A673 (cell line): ENCODE data around the gene COL5A2. TPM values are rescaled to one million over a fixed set of nuclear protein-coding genes. Genes with fewer than 3 reads are reported as not detected.

ENCODE experiments used
- BruUV-seq: library from RNA; stranded (reverse); fragments of 400-500 nt; replicated peaks from 2 replicates; lab custom pipeline; 2021; lab: Mats Ljungman, UMichigan
- CTCF ChIA-PET: fragments of 300-600 bp; sonication (Branson Sonifier 250); formaldehyde crosslinking; loops from one replicate; lab custom pipeline; 2022; ENCODE audit warnings: antibody characterized with exemption; lab: Charles Lee
- POLR2A ChIA-PET: fragments of 300-600 bp; sonication (Branson Sonifier 250); formaldehyde crosslinking; loops from one replicate; lab custom pipeline; 2022; ENCODE audit warnings: antibody characterized with exemption; ENCODE audit not compliant: low non-redundant PET; lab: Charles Lee
- DNase-seq: peaks from one replicate; pipeline ENCODE4 v3.0.0-alpha.2; 2015; ENCODE audit warnings: low spot score
- H3K27ac ChIP-seq: fragments of 200-600 bp; sonication (generic); 2 replicates; pipeline ENCODE4 v1.5.1; 2016; ENCODE audit warnings: mixed run types, low read depth, mild to moderate bottlenecking, mixed read lengths, antibody characterized with exemption, low read length; ENCODE audit not compliant: poor library complexity, severe bottlenecking
- H3K27me3 ChIP-seq: fragments of 200-600 bp; sonication (generic); replicated peaks from 2 replicates; pipeline ENCODE4 v1.6.1; 2017; ENCODE audit warnings: mixed run types, low read depth, mild to moderate bottlenecking, mixed read lengths, antibody characterized with exemption, low read length; ENCODE audit not compliant: insufficient read depth, poor library complexity
- H3K36me3 ChIP-seq: fragments of 200-600 bp; sonication (generic); 2 replicates; pipeline ENCODE4 v1.6.1; 2016; ENCODE audit warnings: mixed run types, mild to moderate bottlenecking, mixed read lengths, antibody characterized with exemption, low read length; ENCODE audit not compliant: insufficient read depth, poor library complexity, severe bottlenecking
- H3K4me1 ChIP-seq: fragments of 200-600 bp; sonication (generic); 2 replicates; pipeline ENCODE4 v1.6.1; 2017; ENCODE audit warnings: mixed run types, mild to moderate bottlenecking, mixed read lengths, antibody characterized with exemption, low read length; ENCODE audit not compliant: insufficient read depth, poor library complexity, severe bottlenecking
- H3K4me3 ChIP-seq: fragments of 200-600 bp; sonication (generic); 2 replicates; pipeline ENCODE4 v1.5.1; 2016; ENCODE audit warnings: low read depth, mixed run types, mild to moderate bottlenecking, mixed read lengths, low read length; ENCODE audit not compliant: poor library complexity, severe bottlenecking
- H3K9me3 ChIP-seq: fragments of 200-600 bp; sonication (generic); 2 replicates; pipeline ENCODE4 v1.6.1; 2016; ENCODE audit warnings: mixed run types, low read depth, mild to moderate bottlenecking, mixed read lengths, antibody characterized with exemption, low read length; ENCODE audit not compliant: poor library complexity, severe bottlenecking
- EZH2 ChIP-seq: fragments of 200-600 bp; sonication (generic); IDR thresholded peaks from 2 replicates; pipeline ENCODE4 v1.6.1; 2017; ENCODE audit warnings: borderline replicate concordance, low read depth, mild to moderate bottlenecking, mixed read lengths, antibody characterized with exemption, low read length; ENCODE audit not compliant: poor library complexity, severe bottlenecking
- intact Hi-C: fragments of 100-400 bp; cut with micrococcal nuclease; formaldehyde crosslinking; loops from one replicate; pipeline ENCODE4 v1.10.0; 2022; ENCODE audit not compliant: unreplicated experiment
- total RNA-seq: library from RNA; stranded (reverse); gene quantifications from 2 replicates; pipeline ENCODE4 v1.2.3, GENCODE V29; 2021
- TF ChIP-seq, protein P1 (sequence below): fragments of 300-800, 200-600 bp; sonication (generic); conservative IDR thresholded peaks from 2 replicates; pipeline ENCODE4 v1.5.1; 2017; ENCODE audit warnings: low read depth, mild to moderate bottlenecking, antibody characterized with exemption, low read length, moderate library complexity, mixed read lengths

COL5A2 gene
- total RNA-seq, 1 experiment from 2014 or later: 92.2 TPM

DNA sequence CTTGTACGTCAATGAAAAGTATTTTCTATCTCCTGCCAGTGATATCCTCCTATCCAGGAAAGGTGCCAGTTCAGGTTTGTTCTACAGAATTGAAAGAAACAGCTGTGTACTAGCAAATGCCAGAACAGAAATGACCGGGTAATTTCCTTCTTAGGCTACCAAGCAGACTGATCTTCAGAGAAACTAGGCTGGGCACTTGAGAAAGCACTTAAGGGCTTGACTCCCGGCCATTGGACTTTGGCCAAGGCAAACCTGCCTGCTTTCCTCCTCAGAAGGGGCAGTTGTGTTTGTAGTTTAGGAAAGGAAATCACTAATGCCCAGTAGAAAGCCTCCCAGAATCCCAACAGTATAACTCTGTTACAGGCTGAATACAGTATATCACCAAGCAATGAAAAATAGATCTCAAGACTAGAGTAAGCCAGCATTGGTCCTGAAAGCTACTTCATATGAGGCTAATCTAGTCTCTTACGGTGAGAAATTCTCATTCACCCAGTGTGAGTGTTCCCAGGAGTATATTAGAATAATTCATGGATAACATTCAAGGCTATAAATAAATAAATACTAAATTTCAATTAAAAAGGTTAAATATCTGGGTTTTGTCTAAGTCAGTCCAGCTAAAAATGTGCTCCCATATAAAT, 43.0 kb upstream of the COL5A2 start:
- TF ChIP-seq EZH2: no peak
- TF ChIP-seq, protein P1, sequence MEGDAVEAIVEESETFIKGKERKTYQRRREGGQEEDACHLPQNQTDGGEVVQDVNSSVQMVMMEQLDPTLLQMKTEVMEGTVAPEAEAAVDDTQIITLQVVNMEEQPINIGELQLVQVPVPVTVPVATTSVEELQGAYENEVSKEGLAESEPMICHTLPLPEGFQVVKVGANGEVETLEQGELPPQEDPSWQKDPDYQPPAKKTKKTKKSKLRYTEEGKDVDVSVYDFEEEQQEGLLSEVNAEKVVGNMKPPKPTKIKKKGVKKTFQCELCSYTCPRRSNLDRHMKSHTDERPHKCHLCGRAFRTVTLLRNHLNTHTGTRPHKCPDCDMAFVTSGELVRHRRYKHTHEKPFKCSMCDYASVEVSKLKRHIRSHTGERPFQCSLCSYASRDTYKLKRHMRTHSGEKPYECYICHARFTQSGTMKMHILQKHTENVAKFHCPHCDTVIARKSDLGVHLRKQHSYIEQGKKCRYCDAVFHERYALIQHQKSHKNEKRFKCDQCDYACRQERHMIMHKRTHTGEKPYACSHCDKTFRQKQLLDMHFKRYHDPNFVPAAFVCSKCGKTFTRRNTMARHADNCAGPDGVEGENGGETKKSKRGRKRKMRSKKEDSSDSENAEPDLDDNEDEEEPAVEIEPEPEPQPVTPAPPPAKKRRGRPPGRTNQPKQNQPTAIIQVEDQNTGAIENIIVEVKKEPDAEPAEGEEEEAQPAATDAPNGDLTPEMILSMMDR: no peak
- H3K9me3 ChIP-seq: no peaks in the 10 kb centered on the region
- no peaks in the 10 kb centered on the region for H3K27me3 ChIP-seq
- intact Hi-C loops: no loop called here
- no peak for DNase-seq
- H3K36me3 ChIP-seq: no peaks in the 10 kb centered on the region
- H3K4me1 ChIP-seq: peaks cover 20% of the 10 kb centered on the region
- no peak overlapping the region for H3K4me3 ChIP-seq
- H3K27ac ChIP-seq: no peak overlapping the region
- ChIA-PET POLR2A (no interaction called here), CTCF (no interaction called here)
- BruUV-seq: no TSS peak

DNA sequence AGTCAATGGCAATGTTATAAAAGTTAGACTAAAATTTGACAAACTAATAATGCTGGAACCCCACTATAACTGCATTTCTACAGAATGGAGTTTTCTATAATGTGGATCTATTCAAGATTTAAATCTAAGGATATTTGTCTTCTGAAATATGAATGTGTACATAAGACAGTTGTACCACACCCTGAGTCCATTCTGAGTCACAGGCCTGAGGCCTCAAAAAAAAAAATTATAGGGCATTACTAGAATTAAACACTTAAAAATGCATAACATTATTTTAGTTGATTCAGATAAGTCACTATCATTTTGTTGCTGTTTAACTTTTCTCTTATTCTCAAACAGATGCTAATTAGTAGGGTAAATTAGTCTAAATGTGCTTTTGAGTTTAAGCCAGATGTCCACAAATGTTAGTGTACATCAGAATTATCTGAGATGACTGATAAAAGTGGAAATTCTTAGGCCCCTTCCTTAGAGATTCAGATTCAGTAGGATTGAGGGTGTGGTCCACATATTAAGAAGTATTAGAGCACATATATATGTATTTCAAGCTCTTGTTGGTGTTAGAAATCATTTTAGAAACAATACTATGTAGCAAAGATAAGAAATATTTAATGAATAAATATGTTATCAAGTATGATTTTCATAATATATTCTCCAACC, 42.4 kb upstream of the COL5A2 start:
- no peak overlapping the region for H3K27ac ChIP-seq
- no TSS peak for BruUV-seq
- POLR2A ChIA-PET: no interaction called here
- TF ChIP-seq EZH2: no peak
- TF ChIP-seq, protein P1: no peak
- CTCF ChIA-PET: no interaction called here
- no peaks in the 10 kb centered on the region for H3K27me3 ChIP-seq
- no peaks in the 10 kb centered on the region for H3K9me3 ChIP-seq
- intact Hi-C loops: no loop called here
- no peak for DNase-seq
- no peaks in the 10 kb centered on the region for H3K36me3 ChIP-seq
- no peak overlapping the region for H3K4me3 ChIP-seq
- H3K4me1 ChIP-seq: peaks cover 26% of the 10 kb centered on the region

DNA sequence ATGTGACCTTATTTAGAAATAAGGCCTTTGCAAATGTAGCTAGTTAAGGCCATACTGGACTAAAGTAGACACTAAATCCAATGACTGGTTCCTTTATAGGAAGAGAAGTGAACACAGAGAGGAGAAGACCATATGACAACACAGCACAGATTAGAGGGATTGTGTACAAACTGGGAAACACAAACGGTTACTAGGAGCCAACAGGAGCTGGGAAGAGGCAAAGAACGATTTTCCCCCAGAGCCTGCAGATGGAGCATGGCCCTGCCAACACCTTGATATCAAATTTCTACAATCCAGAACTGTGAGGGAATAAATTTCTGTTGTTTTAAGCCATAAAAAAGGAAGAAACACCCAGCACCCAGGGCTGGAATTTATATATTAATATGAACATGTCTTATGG, 38.7 kb upstream of the COL5A2 start:
- H3K9me3 ChIP-seq: no peaks in the 10 kb centered on the region
- TF ChIP-seq EZH2: no peak
- TF ChIP-seq, protein P1: no peak
- H3K4me3 ChIP-seq: no peak overlapping the region
- H3K27ac ChIP-seq: peak overlapping the region; percentile 70
- CTCF ChIA-PET: interaction anchor here (1.6 kb wide), 1 partner anchor 40 kb away, joined by 5 read pairs; no protein-coding TSS in a partner anchor
- no peaks in the 10 kb centered on the region for H3K36me3 ChIP-seq
- POLR2A ChIA-PET: no interaction called here
- peaks cover 35% of the 10 kb centered on the region for H3K4me1 ChIP-seq
- intact Hi-C loops: no loop called here
- no peaks in the 10 kb centered on the region for H3K27me3 ChIP-seq
- BruUV-seq: no TSS peak
- DNase-seq: no peak
